Measurements from ENCODE around the gene HEBP2. TPM values are rescaled to one million over a fixed set of nuclear protein-coding genes. Genes with fewer than 3 reads are reported as not detected.

Gene HEBP2
- total RNA-seq, 1 donor from 2014 or later: 11.9 TPM

- Mint-ChIP-seq H3K27me3 (ENCODE audit: insufficient read depth, low read depth) (no peaks in the 10 kb centered on the region), H3K9me3 (no peaks in the 10 kb centered on the region), H3K4me1 (peaks cover 10% of the 10 kb centered on the region), H3K36me3 (peaks cover 28% of the 10 kb centered on the region), H3K27ac (peak overlapping the region; percentile 90), H3K4me3 (no peak overlapping the region)
- Histone ChIP-seq H3K27ac (no peak overlapping the region), H3K9me3 (ENCODE audit: low read depth) (no peaks in the 10 kb centered on the region), H3K4me2 (no peak overlapping the region), H3K4me3 (no peak overlapping the region), H3K9ac (no peak overlapping the region), H3K36me3 (no peaks in the 10 kb centered on the region), H3K27me3 (no peaks in the 10 kb centered on the region), H2AFZ (replicated peaks) (no peak overlapping the region), H3K4me1 (no peaks in the 10 kb centered on the region), H3F3A (ENCODE audit: low read depth) (no peaks in the 10 kb centered on the region), H4K20me1 (ENCODE audit: low read depth) (no peaks in the 10 kb centered on the region), H3K79me2 (ENCODE audit: low read depth) (no peaks in the 10 kb centered on the region)
- TF ChIP-seq EZH2 (IDR thresholded peaks at IDR 0.05): no peak
- no peak for TF ChIP-seq EZH2phosphoT487 (IDR thresholded peaks at IDR 0.05)
- no peak for TF ChIP-seq CTCF (IDR thresholded peaks at IDR 0.05)
- no peak for DNase-seq (ENCODE audit: low spot score)
These were observed 25.7 kb downstream of the HEBP2 start for GRCh38 chr6:138429761-138430160.

- Histone ChIP-seq H3F3A (ENCODE audit: low read depth) (no peaks in the 10 kb centered on the region), H3K27ac (no peak overlapping the region), H3K27me3 (no peaks in the 10 kb centered on the region), H3K4me1 (no peaks in the 10 kb centered on the region), H2AFZ (replicated peaks) (no peak overlapping the region), H3K4me2 (no peak overlapping the region), H3K79me2 (ENCODE audit: low read depth) (no peaks in the 10 kb centered on the region), H3K9me3 (ENCODE audit: low read depth) (no peaks in the 10 kb centered on the region), H4K20me1 (ENCODE audit: low read depth) (no peaks in the 10 kb centered on the region), H3K36me3 (no peaks in the 10 kb centered on the region), H3K4me3 (no peak overlapping the region), H3K9ac (no peak overlapping the region)
- H3K9me3 Mint-ChIP-seq: no peaks in the 10 kb centered on the region
- no peaks in the 10 kb centered on the region for H3K27me3 Mint-ChIP-seq (ENCODE audit: insufficient read depth, low read depth)
- DNase-seq (ENCODE audit: low spot score): no peak
- H3K27ac Mint-ChIP-seq: no peak overlapping the region
- peaks cover 26% of the 10 kb centered on the region for H3K36me3 Mint-ChIP-seq
- peaks cover 10% of the 10 kb centered on the region for H3K4me1 Mint-ChIP-seq
- no peak overlapping the region for H3K4me3 Mint-ChIP-seq
- TF ChIP-seq EZH2phosphoT487 (IDR thresholded peaks at IDR 0.05) (no peak), EZH2 (IDR thresholded peaks at IDR 0.05) (no peak), CTCF (IDR thresholded peaks at IDR 0.05) (no peak)
These were observed 26.5 kb downstream of the HEBP2 start for GRCh38 chr6:138430361-138431145.

- no peak for DNase-seq (ENCODE audit: low spot score)
- no peak overlapping the region for H3K4me3 ChIP-seq
- H3K4me3 Mint-ChIP-seq: no peak overlapping the region
- H3K9me3 ChIP-seq (ENCODE audit: low read depth): no peaks in the 10 kb centered on the region
- H4K20me1 ChIP-seq (ENCODE audit: low read depth): no peaks in the 10 kb centered on the region
- H3K27ac Mint-ChIP-seq: peak overlapping the region; percentile 27
- no peak overlapping the region for H3K4me2 ChIP-seq
- peaks cover 30% of the 10 kb centered on the region for H3K36me3 Mint-ChIP-seq
- peaks cover 10% of the 10 kb centered on the region for H3K4me1 Mint-ChIP-seq
- H3K27me3 Mint-ChIP-seq (ENCODE audit: insufficient read depth, low read depth): no peaks in the 10 kb centered on the region
- no peak for TF ChIP-seq EZH2 (IDR thresholded peaks at IDR 0.05)
- TF ChIP-seq CTCF (IDR thresholded peaks at IDR 0.05): no peak
- TF ChIP-seq EZH2phosphoT487 (IDR thresholded peaks at IDR 0.05): no peak
- H3K79me2 ChIP-seq (ENCODE audit: low read depth): no peaks in the 10 kb centered on the region
- no peak overlapping the region for H3K27ac ChIP-seq
- no peaks in the 10 kb centered on the region for H3K36me3 ChIP-seq
- H2AFZ ChIP-seq (replicated peaks): no peak overlapping the region
- no peaks in the 10 kb centered on the region for H3K9me3 Mint-ChIP-seq
- no peak overlapping the region for H3K9ac ChIP-seq
- H3F3A ChIP-seq (ENCODE audit: low read depth): no peaks in the 10 kb centered on the region
- H3K27me3 ChIP-seq: no peaks in the 10 kb centered on the region
- no peaks in the 10 kb centered on the region for H3K4me1 ChIP-seq
These were observed 27.4 kb downstream of the HEBP2 start for GRCh38 chr6:138431256-138432062.
